ENCODE results near the gene SETSIP. TPM values are rescaled to one million over a fixed set of nuclear protein-coding genes. Genes with fewer than 3 reads are reported as not detected.
"Not testable (repeated sequence)": the region's sequence is repeated elsewhere in the genome, so short reads cannot be mapped to it uniquely, and the experiment has no call there.

Gene SETSIP
- total RNA-seq, 1 experiment from 2014 or later = 0.91 TPM

DNA sequence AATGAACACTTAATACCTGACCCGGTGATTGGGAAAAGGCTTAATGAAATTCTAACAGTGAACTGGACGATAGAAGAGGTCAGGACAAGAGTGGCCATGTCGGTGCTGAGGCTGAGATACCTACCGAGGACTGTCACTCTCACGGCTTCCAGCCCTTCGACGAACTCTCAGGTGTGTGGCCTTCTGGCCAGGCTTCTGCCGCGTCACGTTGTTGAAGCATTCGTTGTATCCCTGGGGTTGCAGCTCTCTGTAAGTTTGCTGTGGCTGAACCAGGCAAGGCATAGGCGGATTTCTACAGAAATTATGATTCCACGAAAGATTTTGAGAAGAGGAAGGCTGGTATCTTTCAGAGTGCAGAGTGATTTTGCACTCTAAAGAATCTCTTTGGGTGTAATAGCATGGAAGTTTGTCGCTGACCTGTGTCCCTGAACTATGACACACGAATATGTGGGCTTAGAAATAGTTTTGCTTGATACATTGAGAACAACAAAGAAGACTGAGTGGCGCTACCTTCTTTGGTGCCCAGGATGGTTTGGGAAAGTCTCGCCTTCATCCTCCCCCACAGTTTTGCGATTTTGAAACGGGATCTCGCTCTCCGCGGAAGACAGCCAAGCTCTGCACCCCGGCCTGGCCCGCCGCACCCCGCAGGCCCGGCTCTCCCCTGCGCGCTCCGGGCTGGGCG is 45.8 kb downstream of the SETSIP start:
- Histone ChIP-seq H3K4me1 (ENCODE audit: insufficient read depth, low read length) (peaks cover 23% of the 10 kb centered on the region), H3K4me2 (ENCODE audit: low read length) (peak overlapping the region; percentile 93), H3K27ac (ENCODE audit: low read length) (no peak overlapping the region), H4K20me1 (ENCODE audit: low read length) (no peaks in the 10 kb centered on the region), H3K79me2 (ENCODE audit: low read length) (no peaks in the 10 kb centered on the region), H3K9ac (ENCODE audit: low read length) (peak overlapping the region; percentile 77), H3K27me3 (ENCODE audit: low read length) (no peaks in the 10 kb centered on the region), H2AFZ (ENCODE audit: low read length) (peak overlapping the region; percentile 94), H3F3A (ENCODE audit: low read length, unreplicated experiment) (no peaks in the 10 kb centered on the region), H3K36me3 (ENCODE audit: low read depth, low read length) (no peaks in the 10 kb centered on the region), H3K9me3 (ENCODE audit: low read length) (no peaks in the 10 kb centered on the region), H3K9me2 (replicated peaks; ENCODE audit: low read length) (no peaks in the 10 kb centered on the region), H3K4me3 (ENCODE audit: low read length) (peak overlapping the region; percentile 99)
- no peak for DNase-seq
- intact Hi-C loops (cut with micrococcal nuclease) = no loop called here
- CTCF ChIA-PET = interaction anchor here (0.6 kb wide), 1 partner anchor 418 kb away, joined by 3 read pairs; no protein-coding TSS in a partner anchor
- POLR2A ChIA-PET (ENCODE audit: unreplicated experiment) = no interaction called here
- ATAC-seq = no peak
- BruUV-seq (replicated peaks) = TSS peak; percentile 47
- TF ChIP-seq EZH2 (IDR thresholded peaks at IDR 0.05; ENCODE audit: low read length, unreplicated experiment) (no peak), CTCF (conservative IDR thresholded peaks at IDR 0.05; ENCODE audit: low read depth, low read length) (no peak), EZH2phosphoT487 (IDR thresholded peaks at IDR 0.05; ENCODE audit: borderline replicate concordance, low read length) (no peak)

GRCh38 chr1:92026806-92027205 is 48.4 kb downstream of the SETSIP start:
- no peak overlapping the region for H3K4me2 ChIP-seq (ENCODE audit: low read length)
- H2AFZ ChIP-seq (ENCODE audit: low read length) = no peak overlapping the region
- ChIA-PET POLR2A (ENCODE audit: unreplicated experiment) (no interaction called here), CTCF (no interaction called here)
- H4K20me1 ChIP-seq (ENCODE audit: low read length) = no peaks in the 10 kb centered on the region
- BruUV-seq (replicated peaks) = no TSS peak
- H3K36me3 ChIP-seq (ENCODE audit: low read depth, low read length) = no peaks in the 10 kb centered on the region
- H3K79me2 ChIP-seq (ENCODE audit: low read length) = no peaks in the 10 kb centered on the region
- no peak overlapping the region for H3K9ac ChIP-seq (ENCODE audit: low read length)
- H3F3A ChIP-seq (ENCODE audit: low read length, unreplicated experiment) = no peaks in the 10 kb centered on the region
- H3K27ac ChIP-seq (ENCODE audit: low read length) = no peak overlapping the region
- H3K9me2 ChIP-seq (replicated peaks; ENCODE audit: low read length) = no peaks in the 10 kb centered on the region
- H3K27me3 ChIP-seq (ENCODE audit: low read length) = no peaks in the 10 kb centered on the region
- intact Hi-C loops (cut with micrococcal nuclease) = no loop called here
- TF ChIP-seq EZH2phosphoT487 (IDR thresholded peaks at IDR 0.05; ENCODE audit: borderline replicate concordance, low read length) = no peak
- no peak for TF ChIP-seq CTCF (conservative IDR thresholded peaks at IDR 0.05; ENCODE audit: low read depth, low read length)
- TF ChIP-seq EZH2 (IDR thresholded peaks at IDR 0.05; ENCODE audit: low read length, unreplicated experiment) = no peak
- H3K9me3 ChIP-seq (ENCODE audit: low read length) = no peaks in the 10 kb centered on the region
- no peak overlapping the region for H3K4me3 ChIP-seq (ENCODE audit: low read length)
- no peak for ATAC-seq
- H3K4me1 ChIP-seq (ENCODE audit: insufficient read depth, low read length) = peaks cover 23% of the 10 kb centered on the region
- no peak for DNase-seq

DNA sequence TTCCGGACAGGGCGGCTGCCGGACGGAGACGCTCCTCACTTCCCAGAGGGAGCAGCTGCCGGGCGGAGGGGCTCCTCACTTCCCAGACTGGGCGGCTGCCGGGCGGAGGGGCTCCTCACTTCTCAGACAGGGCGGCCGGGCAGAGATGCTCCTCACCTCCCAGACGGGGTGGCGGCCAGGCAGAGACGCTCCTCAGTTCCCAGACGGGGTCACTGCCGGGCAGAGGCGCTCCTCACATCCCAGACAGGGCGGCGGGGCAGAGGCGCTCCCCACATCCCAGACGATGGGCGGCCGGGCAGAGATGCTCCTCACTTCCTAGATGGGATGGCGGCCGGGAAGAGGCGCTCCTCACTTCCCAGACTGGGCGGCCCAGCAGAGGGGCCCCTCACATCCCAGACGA is 49.2 kb downstream of the SETSIP start:
- CTCF ChIA-PET; H3K4me3 ChIP-seq (ENCODE audit: low read length); BruUV-seq (replicated peaks); DNase-seq; intact Hi-C loops (cut with micrococcal nuclease); H3F3A ChIP-seq (ENCODE audit: low read length, unreplicated experiment); H2AFZ ChIP-seq (ENCODE audit: low read length); H3K9me2 ChIP-seq (replicated peaks; ENCODE audit: low read length); H3K27ac ChIP-seq (ENCODE audit: low read length); POLR2A ChIA-PET (ENCODE audit: unreplicated experiment); H3K9ac ChIP-seq (ENCODE audit: low read length); H3K27me3 ChIP-seq (ENCODE audit: low read length); H3K4me2 ChIP-seq (ENCODE audit: low read length); H3K36me3 ChIP-seq (ENCODE audit: low read depth, low read length); H3K9me3 ChIP-seq (ENCODE audit: low read length); H3K79me2 ChIP-seq (ENCODE audit: low read length); H4K20me1 ChIP-seq (ENCODE audit: low read length); ATAC-seq: not testable (repeated sequence)
- H3K4me1 ChIP-seq (ENCODE audit: insufficient read depth, low read length) = peaks cover 18% of the 10 kb centered on the region

Other genes starting within 250 kb of the SETSIP start
- gene TGFBR3, start 189.3 kb downstream of the SETSIP start, total RNA-seq (2014; rRNA removed) = 2.8 and 3.0 TPM in 2 replicates
- gene BRDT, start 126.0 kb downstream of the SETSIP start, total RNA-seq (2014; rRNA removed) = not detected in 2 replicates
- 5.9 and 8.4 TPM in 2 replicates for gene EPHX4, start 45.4 kb downstream of the SETSIP start, total RNA-seq (2014; rRNA removed)
- gene BTBD8, start 4.9 kb upstream of the SETSIP start, total RNA-seq (2014; rRNA removed) = 2.1 and 3.9 TPM in 2 replicates
- gene C1orf146, start 142.5 kb upstream of the SETSIP start, total RNA-seq (2014; rRNA removed) = not detected in 2 replicates
- 8.7 and 13.6 TPM in 2 replicates for gene GLMN, start 223.6 kb upstream of the SETSIP start, total RNA-seq (2014; rRNA removed)
- gene RPAP2, start 223.6 kb upstream of the SETSIP start, total RNA-seq (2014; rRNA removed) = 4.1 and 4.3 TPM in 2 replicates